Immature natural killer cell (primary cell): ENCODE measurements around the gene ANXA2R. TPM values are rescaled to one million over a fixed set of nuclear protein-coding genes. Genes with fewer than 3 reads are reported as not detected.
"Not testable (repeated sequence)": the region's sequence is repeated elsewhere in the genome, so short reads cannot be mapped to it uniquely, and the experiment has no call there.

Source experiments
- DNase-seq, 3 donors: peaks; one replicate each; pipeline ENCODE4 v3.0.0; 2022; ENCODE audit warnings: mixed read lengths in 1 of 3
- H3K27ac Mint-ChIP-seq, 6 donors: one replicate each; pipeline ENCODE4 v1.8.0; 2020; ENCODE audit warnings: mixed read lengths in 6 of 6, mild to moderate bottlenecking in 5 of 6, inconsistent platforms in 4 of 6, moderate library complexity in 3 of 6
- H3K27me3 Mint-ChIP-seq, 3 donors: one replicate each; pipeline ENCODE4 v1.8.0; 2020 to 2021; ENCODE audit warnings: low read depth in 3 of 3, mild to moderate bottlenecking in 3 of 3, mixed read lengths in 3 of 3, moderate library complexity in 3 of 3, inconsistent platforms in 1 of 3
- H3K36me3 Mint-ChIP-seq, 3 donors: one replicate each; pipeline ENCODE4 v1.8.0; 2020; ENCODE audit warnings: mixed read lengths in 3 of 3, inconsistent platforms in 2 of 3, mild to moderate bottlenecking in 2 of 3
- H3K4me1 Mint-ChIP-seq, 2 donors: one replicate each; pipeline ENCODE4 v1.8.0; 2020; ENCODE audit warnings: inconsistent platforms in 2 of 2, mild to moderate bottlenecking in 2 of 2, mixed read lengths in 2 of 2, moderate library complexity in 1 of 2
- H3K4me3 Mint-ChIP-seq, 5 donors: one replicate each; pipeline ENCODE4 v1.8.0; 2020; ENCODE audit warnings: mild to moderate bottlenecking in 5 of 5, mixed read lengths in 5 of 5, inconsistent platforms in 3 of 5, moderate library complexity in 3 of 5
- H3K9me3 Mint-ChIP-seq, 6 donors: one replicate each; pipeline ENCODE4 v1.8.0; 2020; ENCODE audit warnings: mild to moderate bottlenecking in 6 of 6, mixed read lengths in 6 of 6, inconsistent platforms in 4 of 6, moderate library complexity in 3 of 6
- polyA plus RNA-seq, 3 donors: library from polyadenylated mRNA; unstranded; fragments of 300-500 nt; fragmentation: Illumina TruSeq; gene quantifications; one replicate each; pipeline ENCODE4 v1.2.3, GENCODE V29; 2021

ANXA2R gene
- polyA plus RNA-seq, 3 donors from 2014 or later, result 35.3 to 53.0 (median 44.3) TPM

- peak overlapping the region; percentile 93 to 99 (median 98) for H3K4me3 Mint-ChIP-seq
- no peak for DNase-seq
- H3K36me3 Mint-ChIP-seq, result peaks cover 0 to 3% (median 0%) of the 10 kb centered on the region in 3 donors
- H3K9me3 Mint-ChIP-seq, result peaks cover 0 to 2% (median 0%) of the 10 kb centered on the region in 6 donors
- H3K27ac Mint-ChIP-seq, result peak overlapping the region; percentile 96 to 100 (median 99)
- H3K27me3 Mint-ChIP-seq, result peaks cover 32 to 50% (median 41%) of the 10 kb centered on the region in 3 donors
- peaks cover 66 to 77% of the 10 kb centered on the region in 2 donors for H3K4me1 Mint-ChIP-seq
These were observed 3.1 kb downstream of the ANXA2R start for GRCh38 chr5:43036856-43037635.

GRCh38 chr5:43036409-43036808 is 3.7 kb downstream of the ANXA2R start:
- H3K4me1 Mint-ChIP-seq, result peaks cover 63 to 73% of the 10 kb centered on the region in 2 donors
- H3K4me3 Mint-ChIP-seq, result peak overlapping the region in 4 of 5 donors; percentile 46 to 98 (median 94)
- H3K36me3 Mint-ChIP-seq, result peaks cover 0 to 3% (median 0%) of the 10 kb centered on the region in 3 donors
- peak overlapping the region; percentile 96 to 100 (median 99) for H3K27ac Mint-ChIP-seq
- peaks cover 0 to 2% (median 0%) of the 10 kb centered on the region in 6 donors for H3K9me3 Mint-ChIP-seq
- DNase-seq, result no peak
- H3K27me3 Mint-ChIP-seq, result peaks cover 25 to 43% (median 35%) of the 10 kb centered on the region in 3 donors

DNA sequence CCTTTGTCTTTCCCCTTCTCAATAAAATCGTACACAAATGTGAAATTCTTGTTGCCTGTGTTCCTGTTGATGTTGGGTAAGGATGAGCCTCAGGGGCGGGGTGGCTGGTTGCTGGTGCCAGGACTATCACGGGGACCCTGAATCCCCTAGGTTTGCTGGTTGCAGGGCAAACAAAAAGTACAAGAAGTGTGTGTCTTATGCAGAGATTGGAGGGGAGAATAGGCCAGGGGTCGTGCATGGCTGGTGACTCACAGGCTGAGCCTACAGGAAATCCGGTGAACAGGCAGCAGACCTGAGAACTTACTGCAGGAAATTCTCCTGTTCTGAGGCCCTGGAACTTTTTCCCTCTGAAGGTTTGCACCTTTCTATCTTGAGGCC is 5.5 kb downstream of the ANXA2R start:
- Mint-ChIP-seq H3K4me3 (peak overlapping the region in 3 of 5 donors; percentile 2 to 47 (median 15)), H3K9me3 (peaks cover 0 to 2% (median 0%) of the 10 kb centered on the region in 6 donors), H3K36me3 (peaks cover 0 to 3% (median 0%) of the 10 kb centered on the region in 3 donors), H3K27ac (peak overlapping the region in 5 of 6 donors; percentile 20 to 89 (median 76)), H3K27me3 (peaks cover 8 to 25% (median 16%) of the 10 kb centered on the region in 3 donors), H3K4me1 (peaks cover 48 to 55% of the 10 kb centered on the region in 2 donors)
- DNase-seq, result no peak

GRCh38 chr5:43033841-43034590 is 6.1 kb downstream of the ANXA2R start:
- Mint-ChIP-seq H3K36me3 (peaks cover 0 to 4% (median 0%) of the 10 kb centered on the region in 3 donors), H3K4me3 (peak overlapping the region in 3 of 5 donors; percentile 2 to 47 (median 15)), H3K9me3 (peaks cover 0 to 2% (median 0%) of the 10 kb centered on the region in 6 donors), H3K27me3 (peaks cover 8 to 20% (median 13%) of the 10 kb centered on the region in 3 donors), H3K4me1 (peaks cover 43 to 49% of the 10 kb centered on the region in 2 donors), H3K27ac (peak overlapping the region in 5 of 6 donors; percentile 20 to 89 (median 76))
- no peak for DNase-seq

- Mint-ChIP-seq H3K36me3 (peaks cover 0 to 10% (median 0%) of the 10 kb centered on the region in 3 donors), H3K27me3 (no peaks in the 10 kb centered on the region), H3K4me3 (no peak overlapping the region), H3K9me3 (no peaks in the 10 kb centered on the region), H3K4me1 (peaks cover 0 to 3% of the 10 kb centered on the region in 2 donors), H3K27ac (peak overlapping the region in 2 of 6 donors; percentile 7 to 28)
- no peak for DNase-seq
These were observed 12.9 kb downstream of the ANXA2R start for GRCh38 chr5:43027054-43027785.

DNA sequence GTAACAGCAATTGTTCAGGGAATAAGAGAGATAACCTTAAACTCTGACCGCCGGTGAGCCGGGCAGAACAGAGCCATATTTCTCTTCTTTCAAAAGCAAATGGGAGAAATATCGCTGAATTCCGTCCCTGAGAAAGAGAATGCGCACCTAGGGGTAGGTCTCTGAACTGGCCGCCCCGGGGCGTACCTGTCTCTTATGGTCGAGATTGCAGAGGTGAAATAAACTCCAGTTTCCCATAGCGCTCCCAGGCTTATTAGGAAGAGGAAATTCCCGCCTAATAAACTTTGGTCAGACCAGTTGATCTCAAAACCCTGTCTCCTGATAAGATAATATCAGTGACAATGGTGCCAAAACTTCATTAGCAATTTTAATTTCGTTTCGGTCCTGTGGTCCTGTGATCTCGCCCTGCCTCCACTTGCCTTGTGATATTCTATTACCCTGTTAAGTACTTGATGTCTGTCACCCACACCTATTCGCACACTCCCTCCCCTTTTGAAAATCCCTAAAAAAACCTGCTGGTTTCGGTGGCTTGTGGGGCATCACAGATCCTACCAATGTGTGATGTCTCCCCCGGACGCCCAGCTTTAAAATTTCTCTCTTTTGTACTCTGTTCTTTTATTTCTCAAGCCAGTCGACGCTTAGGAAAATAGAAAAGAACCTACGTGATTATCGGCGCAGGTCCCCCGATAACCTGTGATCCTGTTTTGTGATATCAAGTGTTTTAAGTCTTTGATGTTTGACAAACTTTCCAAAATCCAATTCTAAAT is 14.8 kb downstream of the ANXA2R start:
- peaks cover 11 to 12% of the 10 kb centered on the region in 2 donors for H3K4me1 Mint-ChIP-seq
- not testable (repeated sequence) for H3K4me3 Mint-ChIP-seq, H3K9me3 Mint-ChIP-seq, H3K27ac Mint-ChIP-seq, H3K27me3 Mint-ChIP-seq, DNase-seq
- H3K36me3 Mint-ChIP-seq, result peaks cover 0 to 10% (median 0%) of the 10 kb centered on the region in 3 donors

DNA sequence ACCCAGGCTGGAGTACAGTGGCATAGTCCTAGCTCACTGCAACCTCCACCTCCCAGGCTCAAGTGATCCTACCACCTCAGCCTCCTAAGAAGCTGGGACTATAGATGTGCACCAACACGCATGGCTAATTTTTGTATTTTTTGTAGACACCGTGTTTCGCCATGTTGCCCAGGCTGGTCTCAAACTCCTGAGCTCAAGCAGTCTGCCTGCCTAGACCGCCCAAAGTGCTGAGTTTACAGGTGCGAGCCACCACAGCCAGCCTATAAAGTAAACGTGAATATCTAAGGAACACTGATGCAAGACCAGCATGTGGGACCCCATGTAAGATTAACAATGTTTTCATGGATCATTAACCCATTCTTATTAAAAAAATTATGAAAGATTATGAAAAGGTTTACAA is 15.9 kb downstream of the ANXA2R start:
- H3K27me3 Mint-ChIP-seq, result peaks cover 7 to 12% (median 11%) of the 10 kb centered on the region in 3 donors
- H3K9me3 Mint-ChIP-seq, result peaks cover 0 to 3% (median 0%) of the 10 kb centered on the region in 6 donors
- H3K4me1 Mint-ChIP-seq, result peaks cover 12 to 22% of the 10 kb centered on the region in 2 donors
- H3K36me3 Mint-ChIP-seq, result peaks cover 0 to 10% (median 0%) of the 10 kb centered on the region in 3 donors
- no peak for DNase-seq
- no peak overlapping the region for H3K4me3 Mint-ChIP-seq
- H3K27ac Mint-ChIP-seq, result no peak overlapping the region

DNA sequence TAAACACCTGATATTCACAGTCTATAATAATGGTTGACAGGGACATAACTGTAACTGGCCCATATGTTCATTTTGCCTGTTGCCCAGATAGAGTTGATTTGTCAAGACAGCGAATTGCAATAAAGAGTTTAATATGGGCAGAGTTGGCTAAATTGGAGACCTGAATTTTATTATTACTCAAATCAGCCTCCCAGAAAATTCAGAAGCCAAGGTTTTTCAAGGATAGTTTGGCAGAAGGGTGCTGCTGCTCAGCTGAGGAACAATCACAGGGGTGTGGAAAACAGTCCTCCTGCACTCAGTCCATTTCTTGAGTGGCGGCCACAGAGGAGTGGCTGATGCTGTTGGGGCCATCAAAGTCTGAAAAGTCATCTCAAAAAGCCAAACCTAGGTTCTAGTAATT is 19.0 kb downstream of the ANXA2R start:
- Mint-ChIP-seq H3K4me1 (peaks cover 33 to 48% of the 10 kb centered on the region in 2 donors), H3K4me3 (peak overlapping the region; percentile 95 to 99 (median 97)), H3K27ac (peak overlapping the region; percentile 98 to 100 (median 100)), H3K9me3 (peaks cover 0 to 6% (median 0%) of the 10 kb centered on the region in 6 donors), H3K27me3 (peaks cover 25 to 34% (median 33%) of the 10 kb centered on the region in 3 donors), H3K36me3 (peaks cover 0 to 7% (median 0%) of the 10 kb centered on the region in 3 donors)
- DNase-seq, result no peak

DNA sequence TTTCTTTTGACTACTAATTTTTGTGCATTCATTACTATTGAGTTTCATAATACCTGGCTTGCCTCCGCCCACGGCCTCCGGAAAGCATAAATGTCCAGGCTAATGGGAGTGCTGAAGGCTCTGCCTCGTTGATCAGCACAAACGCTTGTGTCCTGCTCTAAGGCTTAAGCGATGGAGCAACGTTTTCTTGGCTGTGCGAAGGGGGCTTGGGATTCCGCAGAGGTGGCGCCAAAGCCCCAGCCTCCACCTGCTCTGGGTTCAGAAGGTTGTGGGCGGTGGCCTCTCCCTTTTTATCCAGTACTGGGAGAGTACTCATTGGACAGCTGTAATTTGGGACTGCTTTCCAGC is 19.7 kb downstream of the ANXA2R start:
- H3K4me3 Mint-ChIP-seq, result peak overlapping the region; percentile 95 to 99 (median 97)
- H3K9me3 Mint-ChIP-seq, result peaks cover 0 to 6% (median 0%) of the 10 kb centered on the region in 6 donors
- no peak for DNase-seq
- H3K27me3 Mint-ChIP-seq, result peaks cover 25 to 34% (median 33%) of the 10 kb centered on the region in 3 donors
- peak overlapping the region; percentile 98 to 100 (median 100) for H3K27ac Mint-ChIP-seq
- H3K4me1 Mint-ChIP-seq, result peaks cover 40 to 55% of the 10 kb centered on the region in 2 donors
- H3K36me3 Mint-ChIP-seq, result peaks cover 0 to 3% (median 0%) of the 10 kb centered on the region in 3 donors

- Mint-ChIP-seq H3K36me3 (peaks cover under 1 to 6% (median 2%) of the 10 kb centered on the region in 3 donors), H3K4me3 (peak overlapping the region; percentile 95 to 99 (median 97)), H3K4me1 (peaks cover 46 to 61% of the 10 kb centered on the region in 2 donors), H3K9me3 (peaks cover 0 to 6% (median 0%) of the 10 kb centered on the region in 6 donors), H3K27me3 (peaks cover 25 to 34% (median 33%) of the 10 kb centered on the region in 3 donors), H3K27ac (peak overlapping the region; percentile 98 to 100 (median 100))
- peak; percentile 83 to 88 (median 87) for DNase-seq
These were observed 20.3 kb downstream of the ANXA2R start for GRCh38 chr5:43019614-43020398.

DNA sequence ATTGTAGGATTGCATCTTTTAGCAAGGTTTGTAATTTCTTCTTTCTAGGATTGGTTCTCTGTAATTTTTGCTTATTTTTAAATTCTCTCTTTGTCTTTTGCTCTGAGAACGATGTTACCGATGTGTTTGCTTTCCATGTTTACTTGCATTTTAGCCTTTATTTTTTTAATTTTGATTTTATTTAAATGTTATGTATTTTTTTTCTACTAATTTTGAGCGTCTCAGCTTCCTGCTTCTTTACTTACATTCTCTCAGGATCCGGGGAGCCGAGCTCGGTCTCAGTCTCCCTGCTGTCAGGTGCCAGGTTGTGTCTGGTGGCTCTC is 20.9 kb downstream of the ANXA2R start:
- DNase-seq, result no peak
- Mint-ChIP-seq H3K4me3 (peak overlapping the region; percentile 95 to 99 (median 97)), H3K4me1 (peaks cover 48 to 65% of the 10 kb centered on the region in 2 donors), H3K27me3 (peaks cover 25 to 34% (median 33%) of the 10 kb centered on the region in 3 donors), H3K36me3 (peaks cover 3 to 12% (median 3%) of the 10 kb centered on the region in 3 donors), H3K9me3 (peaks cover 0 to 6% (median 0%) of the 10 kb centered on the region in 6 donors), H3K27ac (peak overlapping the region; percentile 98 to 100 (median 100))

GRCh38 chr5:43017428-43017815 is 22.7 kb downstream of the ANXA2R start:
- DNase-seq, result no peak
- H3K4me1 Mint-ChIP-seq, result peaks cover 48 to 65% of the 10 kb centered on the region in 2 donors
- H3K4me3 Mint-ChIP-seq, result peak overlapping the region; percentile 95 to 99 (median 97)
- H3K36me3 Mint-ChIP-seq, result peaks cover 3 to 9% (median 3%) of the 10 kb centered on the region in 3 donors
- H3K27me3 Mint-ChIP-seq, result peaks cover 25 to 34% (median 33%) of the 10 kb centered on the region in 3 donors
- peaks cover 0 to 6% (median 0%) of the 10 kb centered on the region in 6 donors for H3K9me3 Mint-ChIP-seq
- peak overlapping the region; percentile 98 to 100 (median 100) for H3K27ac Mint-ChIP-seq
